ENCODE results near the gene NOL12.
A peak's percentile ranks its signal among the peaks of the same experiment; 100 is the strongest.

Gene NOL12

GRCh38 chr22:37659897-37660708, 26.0 kb upstream of the NOL12 start:
- H3K9ac ChIP-seq (ENCODE audit: low read depth in 1 of 2, low read length in 2 of 2): peak overlapping the region; percentile 65 to 84
- no peaks in the 10 kb centered on the region for H3K27me3 ChIP-seq (ENCODE audit: control insufficient read depth in 2 of 2, insufficient read depth in 2 of 2, low read length in 2 of 2)
- H3K4me1 ChIP-seq (ENCODE audit: control insufficient read depth in 2 of 2, insufficient read depth in 2 of 2, low read length in 2 of 2): peaks cover 39 to 50% of the 10 kb centered on the region in 2 donors
- peaks cover 0 to 5% of the 10 kb centered on the region in 2 donors for H3K36me3 ChIP-seq (ENCODE audit: control insufficient read depth in 2 of 2, insufficient read depth in 2 of 2, low read length in 2 of 2)
- H3K27ac ChIP-seq (ENCODE audit: low read depth in 2 of 2, low read length in 2 of 2): peak overlapping the region; percentile 85 to 91
- H3K9me3 ChIP-seq (ENCODE audit: control insufficient read depth in 2 of 2, low read length in 2 of 2): no peaks in the 10 kb centered on the region
- H3K4me3 ChIP-seq (ENCODE audit: low read length in 2 of 2): peak overlapping the region; percentile 79

- Histone ChIP-seq H3K4me3 (ENCODE audit: low read length in 2 of 2) (peak overlapping the region; percentile 79), H3K4me1 (ENCODE audit: control insufficient read depth in 2 of 2, insufficient read depth in 2 of 2, low read length in 2 of 2) (peaks cover 39 to 49% of the 10 kb centered on the region in 2 donors), H3K9ac (ENCODE audit: low read depth in 1 of 2, low read length in 2 of 2) (peak overlapping the region in 1 of 2 donors; percentile 84), H3K27ac (ENCODE audit: low read depth in 2 of 2, low read length in 2 of 2) (peak overlapping the region; percentile 85 to 91), H3K9me3 (ENCODE audit: control insufficient read depth in 2 of 2, low read length in 2 of 2) (no peaks in the 10 kb centered on the region), H3K36me3 (ENCODE audit: control insufficient read depth in 2 of 2, insufficient read depth in 2 of 2, low read length in 2 of 2) (peaks cover 4 to 10% of the 10 kb centered on the region in 2 donors), H3K27me3 (ENCODE audit: control insufficient read depth in 2 of 2, insufficient read depth in 2 of 2, low read length in 2 of 2) (no peaks in the 10 kb centered on the region)
Observed at GRCh38 chr22:37660709-37661045, 25.5 kb upstream of the NOL12 start.

GRCh38 chr22:37661160-37661924, 24.8 kb upstream of the NOL12 start:
- H3K36me3 ChIP-seq (ENCODE audit: control insufficient read depth in 2 of 2, insufficient read depth in 2 of 2, low read length in 2 of 2): peaks cover 10 to 16% of the 10 kb centered on the region in 2 donors
- peak overlapping the region in 1 of 2 donors; percentile 84 for H3K9ac ChIP-seq (ENCODE audit: low read depth in 1 of 2, low read length in 2 of 2)
- peaks cover 39 to 49% of the 10 kb centered on the region in 2 donors for H3K4me1 ChIP-seq (ENCODE audit: control insufficient read depth in 2 of 2, insufficient read depth in 2 of 2, low read length in 2 of 2)
- no peaks in the 10 kb centered on the region for H3K9me3 ChIP-seq (ENCODE audit: control insufficient read depth in 2 of 2, low read length in 2 of 2)
- H3K27me3 ChIP-seq (ENCODE audit: control insufficient read depth in 2 of 2, insufficient read depth in 2 of 2, low read length in 2 of 2): no peaks in the 10 kb centered on the region
- peak overlapping the region; percentile 85 to 91 for H3K27ac ChIP-seq (ENCODE audit: low read depth in 2 of 2, low read length in 2 of 2)
- peak overlapping the region; percentile 79 for H3K4me3 ChIP-seq (ENCODE audit: low read length in 2 of 2)

GRCh38 chr22:37662039-37662438, 24.1 kb upstream of the NOL12 start:
- Histone ChIP-seq H3K4me3 (ENCODE audit: low read length in 2 of 2) (no peak overlapping the region), H3K4me1 (ENCODE audit: control insufficient read depth in 2 of 2, insufficient read depth in 2 of 2, low read length in 2 of 2) (peaks cover 39 to 49% of the 10 kb centered on the region in 2 donors), H3K9me3 (ENCODE audit: control insufficient read depth in 2 of 2, low read length in 2 of 2) (no peaks in the 10 kb centered on the region), H3K27ac (ENCODE audit: low read depth in 2 of 2, low read length in 2 of 2) (peak overlapping the region; percentile 4 to 16), H3K36me3 (ENCODE audit: control insufficient read depth in 2 of 2, insufficient read depth in 2 of 2, low read length in 2 of 2) (peaks cover 13 to 23% of the 10 kb centered on the region in 2 donors), H3K9ac (ENCODE audit: low read depth in 1 of 2, low read length in 2 of 2) (no peak overlapping the region), H3K27me3 (ENCODE audit: control insufficient read depth in 2 of 2, insufficient read depth in 2 of 2, low read length in 2 of 2) (no peaks in the 10 kb centered on the region)

- no peaks in the 10 kb centered on the region for H3K9me3 ChIP-seq (ENCODE audit: control insufficient read depth in 2 of 2, low read length in 2 of 2)
- H3K4me3 ChIP-seq (ENCODE audit: low read length in 2 of 2): no peak overlapping the region
- no peak overlapping the region for H3K9ac ChIP-seq (ENCODE audit: low read depth in 1 of 2, low read length in 2 of 2)
- peak overlapping the region; percentile 17 to 32 for H3K27ac ChIP-seq (ENCODE audit: low read depth in 2 of 2, low read length in 2 of 2)
- peaks cover 13 to 23% of the 10 kb centered on the region in 2 donors for H3K36me3 ChIP-seq (ENCODE audit: control insufficient read depth in 2 of 2, insufficient read depth in 2 of 2, low read length in 2 of 2)
- H3K27me3 ChIP-seq (ENCODE audit: control insufficient read depth in 2 of 2, insufficient read depth in 2 of 2, low read length in 2 of 2): no peaks in the 10 kb centered on the region
- H3K4me1 ChIP-seq (ENCODE audit: control insufficient read depth in 2 of 2, insufficient read depth in 2 of 2, low read length in 2 of 2): peaks cover 34 to 41% of the 10 kb centered on the region in 2 donors
Observed at GRCh38 chr22:37663521-37664140, 22.5 kb upstream of the NOL12 start.

- H3K27ac ChIP-seq (ENCODE audit: low read depth in 2 of 2, low read length in 2 of 2): peak overlapping the region; percentile 12 to 52
- H3K4me3 ChIP-seq (ENCODE audit: low read length in 2 of 2): no peak overlapping the region
- H3K9me3 ChIP-seq (ENCODE audit: control insufficient read depth in 2 of 2, low read length in 2 of 2): no peaks in the 10 kb centered on the region
- no peak overlapping the region for H3K9ac ChIP-seq (ENCODE audit: low read depth in 1 of 2, low read length in 2 of 2)
- peaks cover 13 to 23% of the 10 kb centered on the region in 2 donors for H3K36me3 ChIP-seq (ENCODE audit: control insufficient read depth in 2 of 2, insufficient read depth in 2 of 2, low read length in 2 of 2)
- H3K4me1 ChIP-seq (ENCODE audit: control insufficient read depth in 2 of 2, insufficient read depth in 2 of 2, low read length in 2 of 2): peaks cover 32 to 37% of the 10 kb centered on the region in 2 donors
- no peaks in the 10 kb centered on the region for H3K27me3 ChIP-seq (ENCODE audit: control insufficient read depth in 2 of 2, insufficient read depth in 2 of 2, low read length in 2 of 2)
Observed at GRCh38 chr22:37664249-37665101, 21.7 kb upstream of the NOL12 start.

- H3K9ac ChIP-seq (ENCODE audit: low read depth in 1 of 2, low read length in 2 of 2): no peak overlapping the region
- peaks cover 22 to 27% of the 10 kb centered on the region in 2 donors for H3K4me1 ChIP-seq (ENCODE audit: control insufficient read depth in 2 of 2, insufficient read depth in 2 of 2, low read length in 2 of 2)
- H3K4me3 ChIP-seq (ENCODE audit: low read length in 2 of 2): no peak overlapping the region
- no peaks in the 10 kb centered on the region for H3K27me3 ChIP-seq (ENCODE audit: control insufficient read depth in 2 of 2, insufficient read depth in 2 of 2, low read length in 2 of 2)
- H3K9me3 ChIP-seq (ENCODE audit: control insufficient read depth in 2 of 2, low read length in 2 of 2): no peaks in the 10 kb centered on the region
- H3K36me3 ChIP-seq (ENCODE audit: control insufficient read depth in 2 of 2, insufficient read depth in 2 of 2, low read length in 2 of 2): peaks cover 13 to 21% of the 10 kb centered on the region in 2 donors
- H3K27ac ChIP-seq (ENCODE audit: low read depth in 2 of 2, low read length in 2 of 2): no peak overlapping the region
Observed at GRCh38 chr22:37665487-37665886, 20.7 kb upstream of the NOL12 start.

- Histone ChIP-seq H3K27me3 (ENCODE audit: control insufficient read depth in 2 of 2, insufficient read depth in 2 of 2, low read length in 2 of 2) (no peaks in the 10 kb centered on the region), H3K9me3 (ENCODE audit: control insufficient read depth in 2 of 2, low read length in 2 of 2) (no peaks in the 10 kb centered on the region), H3K4me1 (ENCODE audit: control insufficient read depth in 2 of 2, insufficient read depth in 2 of 2, low read length in 2 of 2) (peaks cover 18 to 19% of the 10 kb centered on the region in 2 donors), H3K27ac (ENCODE audit: low read depth in 2 of 2, low read length in 2 of 2) (no peak overlapping the region), H3K9ac (ENCODE audit: low read depth in 1 of 2, low read length in 2 of 2) (no peak overlapping the region), H3K36me3 (ENCODE audit: control insufficient read depth in 2 of 2, insufficient read depth in 2 of 2, low read length in 2 of 2) (peaks cover 13 to 20% of the 10 kb centered on the region in 2 donors), H3K4me3 (ENCODE audit: low read length in 2 of 2) (no peak overlapping the region)
Observed at GRCh38 chr22:37669586-37669985, 16.6 kb upstream of the NOL12 start.

- no peak overlapping the region for H3K4me3 ChIP-seq (ENCODE audit: low read length in 2 of 2)
- peak overlapping the region in 1 of 2 donors; percentile 38 for H3K27ac ChIP-seq (ENCODE audit: low read depth in 2 of 2, low read length in 2 of 2)
- no peaks in the 10 kb centered on the region for H3K27me3 ChIP-seq (ENCODE audit: control insufficient read depth in 2 of 2, insufficient read depth in 2 of 2, low read length in 2 of 2)
- no peaks in the 10 kb centered on the region for H3K9me3 ChIP-seq (ENCODE audit: control insufficient read depth in 2 of 2, low read length in 2 of 2)
- H3K36me3 ChIP-seq (ENCODE audit: control insufficient read depth in 2 of 2, insufficient read depth in 2 of 2, low read length in 2 of 2): no peaks in the 10 kb centered on the region
- H3K4me1 ChIP-seq (ENCODE audit: control insufficient read depth in 2 of 2, insufficient read depth in 2 of 2, low read length in 2 of 2): peaks cover 36 to 38% of the 10 kb centered on the region in 2 donors
- H3K9ac ChIP-seq (ENCODE audit: low read depth in 1 of 2, low read length in 2 of 2): peak overlapping the region in 1 of 2 donors; percentile 5
Observed at GRCh38 chr22:37672206-37672919, 13.8 kb upstream of the NOL12 start.

All from mucosa of rectum (tissue), 2 donors.